KMS-11 (cell line): ENCODE results near the gene WDR86.

ENCODE experiments used
- H2AFZ ChIP-seq: fragments of 200-600 bp; sonication (generic); 2 replicates; pipeline ENCODE4 v1.6.1; 2016; ENCODE audit warnings: antibody characterized with exemption, mixed run types, low read depth
- H3K27ac ChIP-seq: fragments of 200-600 bp; sonication (generic); 2 replicates; pipeline ENCODE4 v1.6.1; 2016; ENCODE audit warnings: mild to moderate bottlenecking, mixed run types
- H3K27me3 ChIP-seq: fragments of 200-600 bp; sonication (generic); 2 replicates; pipeline ENCODE4 v1.6.1; 2017; ENCODE audit warnings: mild to moderate bottlenecking, low read depth, mixed run types, moderate library complexity; ENCODE audit not compliant: insufficient read depth
- H3K36me3 ChIP-seq: fragments of 200-600 bp; sonication (generic); 2 replicates; pipeline ENCODE4 v1.6.1; 2017; ENCODE audit warnings: mild to moderate bottlenecking, mixed run types; ENCODE audit not compliant: insufficient read depth
- H3K4me1 ChIP-seq: fragments of 200-600 bp; sonication (generic); 2 replicates; pipeline ENCODE4 v1.6.1; 2016; ENCODE audit warnings: mild to moderate bottlenecking, low read depth, mixed run types; ENCODE audit not compliant: poor library complexity, severe bottlenecking
- H3K4me2 ChIP-seq: fragments of 200-600 bp; sonication (generic); 2 replicates; pipeline ENCODE4 v1.7.0; 2016; ENCODE audit warnings: mild to moderate bottlenecking, mixed run types
- H3K4me3 ChIP-seq: fragments of 200-600 bp; sonication (generic); IDR thresholded peaks from 2 replicates; pipeline ENCODE4 v1.6.1; 2017; ENCODE audit warnings: low read depth, low read length, mixed read lengths; ENCODE audit not compliant: insufficient read depth
- H3K79me2 ChIP-seq: fragments of 200-600 bp; sonication (generic); 2 replicates; pipeline ENCODE4 v1.6.1; 2016; ENCODE audit warnings: low read depth, mixed run types; ENCODE audit not compliant: insufficient read depth
- H3K9ac ChIP-seq: fragments of 200-600 bp; sonication (generic); 2 replicates; pipeline ENCODE4 v1.6.1; 2016; ENCODE audit warnings: mild to moderate bottlenecking, mixed run types
- H4K20me1 ChIP-seq: fragments of 200-600 bp; sonication (generic); 2 replicates; pipeline ENCODE4 v1.6.1; 2016; ENCODE audit warnings: mild to moderate bottlenecking, mixed run types; ENCODE audit not compliant: insufficient read depth
- CTCF ChIP-seq: fragments of 200-600 bp; sonication (generic); conservative IDR thresholded peaks from 2 replicates; pipeline ENCODE4 v1.6.1; 2017; ENCODE audit warnings: low read depth, mild to moderate bottlenecking, antibody characterized with exemption, low read length, moderate library complexity, mixed read lengths

Gene WDR86

GRCh38 chr7:151406886-151407583 lies 2.8 kb downstream of the WDR86 start:
- Histone ChIP-seq H3K4me2 (no peak overlapping the region), H3K4me3 (no peak overlapping the region), H4K20me1 (no peaks in the 10 kb centered on the region), H3K4me1 (no peaks in the 10 kb centered on the region), H3K27me3 (no peaks in the 10 kb centered on the region), H3K9ac (no peak overlapping the region), H3K79me2 (no peaks in the 10 kb centered on the region), H3K36me3 (no peaks in the 10 kb centered on the region), H2AFZ (no peak overlapping the region), H3K27ac (no peak overlapping the region)
- no peak for TF ChIP-seq CTCF

GRCh38 chr7:151406051-151406875 lies 3.6 kb downstream of the WDR86 start:
- no peak for TF ChIP-seq CTCF
- Histone ChIP-seq H3K4me3 (no peak overlapping the region), H3K79me2 (no peaks in the 10 kb centered on the region), H4K20me1 (no peaks in the 10 kb centered on the region), H3K27ac (no peak overlapping the region), H3K27me3 (no peaks in the 10 kb centered on the region), H3K9ac (no peak overlapping the region), H3K4me1 (no peaks in the 10 kb centered on the region), H2AFZ (no peak overlapping the region), H3K36me3 (no peaks in the 10 kb centered on the region), H3K4me2 (no peak overlapping the region)

- H3K27me3 ChIP-seq, result no peaks in the 10 kb centered on the region
Observed at GRCh38 chr7:151405588-151405987, 4.2 kb downstream of the WDR86 start.

GRCh38 chr7:151405056-151405455 lies 4.8 kb downstream of the WDR86 start:
- no peak overlapping the region for H2AFZ ChIP-seq
- no peak overlapping the region for H3K4me3 ChIP-seq
- H3K36me3 ChIP-seq, result no peaks in the 10 kb centered on the region
- H3K79me2 ChIP-seq, result no peaks in the 10 kb centered on the region
- TF ChIP-seq CTCF, result no peak
- no peak overlapping the region for H3K27ac ChIP-seq
- no peak overlapping the region for H3K4me2 ChIP-seq
- H4K20me1 ChIP-seq, result no peaks in the 10 kb centered on the region
- H3K27me3 ChIP-seq, result no peaks in the 10 kb centered on the region
- no peaks in the 10 kb centered on the region for H3K4me1 ChIP-seq
- no peak overlapping the region for H3K9ac ChIP-seq

More at GRCh38 chr7:151405588-151405987, 4.2 kb downstream of the WDR86 start:
- H3K36me3 ChIP-seq, result no peaks in the 10 kb centered on the region
- no peaks in the 10 kb centered on the region for H4K20me1 ChIP-seq
- no peak overlapping the region for H3K4me3 ChIP-seq
- no peak overlapping the region for H2AFZ ChIP-seq
- no peak overlapping the region for H3K4me2 ChIP-seq
- no peak overlapping the region for H3K9ac ChIP-seq
- H3K4me1 ChIP-seq, result no peaks in the 10 kb centered on the region
- no peak for TF ChIP-seq CTCF
- H3K27ac ChIP-seq, result no peak overlapping the region
- H3K79me2 ChIP-seq, result no peaks in the 10 kb centered on the region
